ENCODE data around the gene DRC3.
"Not testable (repeated sequence)": the region's sequence is repeated elsewhere in the genome, so short reads cannot be mapped to it uniquely, and the experiment has no call there.

DRC3 gene

DNA sequence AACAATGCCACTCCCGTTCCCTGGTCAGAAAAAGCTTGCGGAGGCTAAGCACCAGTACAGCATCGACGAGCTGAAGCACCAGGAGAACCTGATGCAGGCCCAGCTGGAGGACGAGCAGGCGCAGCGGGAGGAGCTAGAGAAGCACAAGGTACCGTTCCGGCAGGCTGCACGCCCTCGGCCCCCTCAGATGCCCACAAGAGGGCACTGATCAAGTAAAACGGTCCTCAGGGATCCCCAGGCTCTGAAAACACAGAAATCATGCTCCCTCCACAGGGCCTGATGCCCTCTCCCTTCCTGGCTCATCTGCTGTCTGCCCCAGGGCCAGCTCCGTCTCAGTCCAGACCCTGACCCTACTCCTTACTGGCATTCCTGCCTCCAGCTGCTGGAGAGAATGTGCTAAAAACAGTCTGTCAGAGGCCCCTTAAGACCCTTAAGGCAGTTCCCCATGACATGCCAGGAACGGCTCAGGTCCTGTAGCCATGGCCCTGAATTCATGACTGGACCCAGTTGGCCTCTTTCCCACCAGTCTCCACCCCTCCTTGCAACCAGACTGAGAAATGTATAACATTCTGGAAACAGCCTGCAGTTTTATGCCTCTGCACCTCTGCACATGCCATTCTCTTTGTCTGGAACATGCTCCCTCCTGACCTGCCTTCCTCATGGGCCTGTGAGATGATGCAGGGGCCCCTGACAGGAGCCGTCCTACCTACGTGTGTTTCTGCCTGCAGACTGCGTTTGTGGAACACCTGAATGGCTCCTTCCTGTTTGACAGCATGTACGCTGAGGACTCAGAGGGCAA, 21.8 kb downstream of the DRC3 start:
- no peak for DNase-seq

DNA sequence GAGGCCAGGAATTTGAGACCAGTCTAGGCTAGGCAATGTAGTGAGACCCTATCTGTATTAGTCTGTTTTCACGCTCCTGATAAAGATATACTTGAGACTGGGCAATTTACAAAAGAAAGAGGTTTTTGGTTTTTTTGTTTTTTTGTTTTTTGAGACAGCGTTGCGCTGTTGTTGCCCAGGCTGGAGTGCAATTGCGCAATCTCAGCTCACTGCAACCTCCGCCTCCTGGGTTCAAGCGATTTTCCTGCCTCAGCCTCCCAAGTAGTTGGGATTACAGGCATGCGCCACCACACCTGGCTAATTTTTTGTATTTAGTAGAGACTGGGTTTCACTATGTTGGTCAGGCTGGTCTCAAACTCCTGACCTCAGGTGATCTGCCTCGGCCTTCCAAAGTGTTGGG, 23.2 kb downstream of the DRC3 start:
- DNase-seq, result not testable (repeated sequence)

DNA sequence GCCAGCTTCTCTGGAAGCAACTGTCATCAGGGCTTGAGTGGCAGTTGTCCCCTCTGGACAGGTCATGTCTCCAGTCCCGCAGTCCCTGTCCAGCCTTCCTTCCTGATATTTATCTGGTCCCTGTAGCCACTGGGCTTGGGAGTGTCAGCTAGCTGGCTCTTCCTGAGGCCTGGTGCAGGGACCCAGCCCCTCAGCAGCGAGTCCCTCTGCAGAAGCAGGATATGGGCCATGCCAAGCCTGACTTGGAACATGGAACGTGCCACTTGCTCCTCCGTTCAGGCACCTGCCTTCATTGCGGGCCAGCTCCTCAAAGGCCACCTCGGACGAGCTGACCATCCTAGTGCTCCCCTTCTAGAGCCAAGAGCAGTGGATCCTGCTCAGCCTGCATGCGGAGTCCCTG, 26.3 kb downstream of the DRC3 start:
- no peak for DNase-seq

DNA sequence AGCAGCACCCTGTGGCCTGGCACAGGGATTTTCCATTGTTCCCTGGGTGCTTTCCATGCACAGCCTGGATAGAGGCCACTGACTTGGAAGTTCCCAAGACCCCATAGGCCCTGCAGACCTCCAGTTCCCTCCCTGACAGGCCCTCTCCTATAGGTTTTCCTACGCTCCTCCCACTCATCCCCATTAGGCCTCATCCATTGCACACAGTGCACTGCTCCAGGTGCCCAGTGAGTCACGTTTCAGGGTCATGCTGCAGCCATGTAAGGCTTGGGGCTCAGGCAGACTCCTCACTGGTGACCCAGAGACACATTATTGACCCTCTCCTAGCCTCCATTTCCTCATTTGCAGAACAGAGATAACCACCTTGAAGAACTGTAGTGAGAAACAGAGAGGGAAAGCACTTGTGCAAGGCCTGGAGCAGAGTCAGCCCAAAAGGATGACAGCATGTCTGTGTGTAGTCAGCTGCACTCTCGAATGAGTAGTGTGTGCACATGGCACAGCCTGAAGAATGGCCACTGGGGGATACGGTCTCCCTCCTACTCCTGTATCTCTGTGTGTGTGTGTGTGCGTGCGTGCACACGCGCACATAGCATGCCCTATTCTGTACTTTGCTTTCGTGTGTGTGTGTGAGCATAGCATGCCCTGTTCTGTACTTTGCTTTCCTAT, 26.8 kb downstream of the DRC3 start:
- no peak for DNase-seq

DNA sequence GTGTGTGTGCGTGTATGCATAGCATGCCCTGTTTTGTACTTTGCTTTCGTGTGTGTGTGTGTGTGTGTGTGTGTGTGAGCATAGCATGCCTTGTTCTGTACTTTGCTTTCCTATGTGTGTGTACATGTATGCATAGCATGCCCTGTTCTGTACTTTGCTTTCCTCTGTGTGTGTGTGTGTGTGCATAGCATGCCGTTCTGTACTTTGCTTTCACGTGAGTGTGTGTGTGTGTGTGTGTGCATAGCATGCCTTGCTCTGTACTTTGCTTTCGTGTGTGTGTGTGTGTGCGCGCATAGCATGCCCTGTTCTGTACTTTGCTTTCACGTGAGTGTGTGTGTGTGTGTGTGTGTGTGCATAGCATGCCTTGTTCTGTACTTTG, 27.4 kb downstream of the DRC3 start:
- DNase-seq, result no peak

DNA sequence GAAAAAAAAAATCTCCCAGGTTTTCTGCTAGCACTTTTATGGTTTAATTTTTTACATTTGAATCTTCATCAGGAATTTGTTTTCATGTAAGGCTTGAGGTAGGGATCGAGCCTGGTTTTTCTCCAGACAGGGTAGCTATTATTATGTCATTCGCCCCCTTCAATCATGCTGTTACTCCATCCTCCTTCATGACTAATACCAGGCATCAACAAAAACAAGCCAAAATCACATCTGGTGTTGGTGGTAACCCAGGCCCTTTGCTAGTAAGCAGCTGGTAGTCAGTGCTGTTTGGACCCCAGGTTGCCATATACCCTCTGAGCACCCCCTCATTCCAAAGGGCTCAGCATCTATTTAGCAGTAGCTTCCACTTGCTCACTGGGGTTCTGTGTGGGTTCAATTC, 29.5 kb downstream of the DRC3 start:
- DNase-seq, result no peak

DNA sequence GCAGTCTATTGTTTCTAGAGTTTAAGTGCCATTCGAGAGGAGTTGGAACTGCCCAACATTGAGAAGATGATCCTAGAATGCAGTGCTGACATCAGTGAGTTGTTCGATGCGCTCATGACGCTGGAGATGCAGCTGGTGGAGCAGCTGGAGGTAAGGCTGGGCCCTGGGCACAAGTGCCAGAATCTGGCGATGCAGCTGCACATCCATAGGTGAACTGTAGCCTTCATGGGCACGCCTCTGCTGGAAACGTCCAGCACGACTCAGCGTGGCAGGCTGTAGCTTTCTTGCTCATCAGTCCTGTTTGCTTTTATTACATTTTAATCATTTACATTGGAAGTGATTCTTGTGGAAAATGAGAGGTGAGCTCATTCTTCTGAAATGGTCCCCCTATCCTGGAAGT, 31.7 kb downstream of the DRC3 start:
- DNase-seq, result no peak

DNA sequence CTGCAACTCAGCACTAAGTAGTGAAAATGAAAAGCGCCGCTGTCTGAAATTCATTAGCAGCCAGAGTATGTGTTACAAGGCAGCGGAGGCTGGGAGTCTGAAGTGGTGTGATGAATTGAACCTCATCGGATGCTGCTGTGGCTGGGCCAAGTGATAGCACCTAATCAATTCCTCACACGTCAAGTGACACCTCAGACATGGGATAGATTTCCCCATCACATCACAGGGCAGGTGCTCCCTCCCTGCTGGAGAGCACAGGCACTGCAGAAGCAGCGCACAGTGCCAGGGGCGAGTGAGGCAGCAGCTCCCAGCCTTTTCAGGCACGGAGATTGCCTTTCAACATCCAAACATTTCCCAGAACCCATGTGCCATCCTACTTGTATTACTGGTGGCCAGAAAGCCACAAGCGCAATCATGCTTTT, 32.2 kb downstream of the DRC3 start:
- DNase-seq, result no peak

DNA sequence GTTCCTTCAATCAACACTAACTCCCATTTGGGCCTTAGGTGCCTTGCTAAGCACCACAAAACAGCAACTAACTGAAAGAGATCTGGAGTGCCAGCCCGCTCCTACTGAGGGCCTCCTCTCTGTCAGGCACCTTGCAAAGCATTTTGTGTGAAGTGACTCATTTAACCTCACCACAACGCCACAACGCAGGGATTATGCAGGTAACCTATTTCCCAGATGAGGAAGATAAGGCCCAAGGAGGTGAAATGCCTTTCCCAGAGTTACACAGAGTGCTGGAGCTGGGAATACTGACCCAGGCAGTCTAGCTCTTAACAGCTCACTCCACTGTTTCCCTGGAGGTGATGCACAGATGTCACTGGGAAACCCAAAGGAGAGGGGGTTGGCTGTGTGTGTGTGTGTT, 32.8 kb downstream of the DRC3 start:
- no peak for DNase-seq

DNA sequence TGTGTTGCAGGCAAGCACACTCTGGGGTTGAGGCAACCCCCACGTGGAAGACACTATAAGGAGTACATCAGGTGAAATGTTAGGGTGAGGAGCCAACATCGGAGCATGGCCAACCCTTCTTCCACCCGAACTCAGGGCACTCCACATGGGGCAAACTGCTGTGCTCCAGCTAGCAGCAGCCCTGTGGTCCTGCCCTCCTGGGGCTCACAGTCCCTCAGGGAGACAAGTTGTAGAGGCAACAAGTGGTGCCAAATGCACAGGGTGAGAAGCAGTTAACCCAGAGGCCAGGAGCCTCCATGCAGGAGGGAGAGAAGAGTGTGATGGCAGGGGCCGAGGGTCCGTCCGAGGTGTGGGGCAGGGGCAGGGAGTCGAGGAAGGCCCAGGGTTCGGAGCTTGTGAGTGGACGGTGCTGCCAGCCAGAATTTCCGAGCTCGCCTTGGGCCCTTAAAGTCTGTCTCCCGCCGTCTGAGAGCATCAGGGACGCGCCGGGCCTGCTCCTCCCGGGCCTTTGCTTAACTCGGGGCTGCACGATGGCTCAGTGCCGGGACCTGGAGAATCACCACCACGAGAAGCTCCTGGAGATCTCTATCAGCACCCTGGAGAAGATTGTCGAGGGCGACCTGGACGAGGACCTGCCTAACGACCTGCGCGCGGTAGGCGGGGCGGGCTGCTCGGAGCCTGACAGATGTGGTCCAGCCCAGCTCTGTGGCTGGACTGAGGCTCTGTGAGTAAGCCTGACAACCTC, 34.0 kb downstream of the DRC3 start:
- DNase-seq, result no peak

DNA sequence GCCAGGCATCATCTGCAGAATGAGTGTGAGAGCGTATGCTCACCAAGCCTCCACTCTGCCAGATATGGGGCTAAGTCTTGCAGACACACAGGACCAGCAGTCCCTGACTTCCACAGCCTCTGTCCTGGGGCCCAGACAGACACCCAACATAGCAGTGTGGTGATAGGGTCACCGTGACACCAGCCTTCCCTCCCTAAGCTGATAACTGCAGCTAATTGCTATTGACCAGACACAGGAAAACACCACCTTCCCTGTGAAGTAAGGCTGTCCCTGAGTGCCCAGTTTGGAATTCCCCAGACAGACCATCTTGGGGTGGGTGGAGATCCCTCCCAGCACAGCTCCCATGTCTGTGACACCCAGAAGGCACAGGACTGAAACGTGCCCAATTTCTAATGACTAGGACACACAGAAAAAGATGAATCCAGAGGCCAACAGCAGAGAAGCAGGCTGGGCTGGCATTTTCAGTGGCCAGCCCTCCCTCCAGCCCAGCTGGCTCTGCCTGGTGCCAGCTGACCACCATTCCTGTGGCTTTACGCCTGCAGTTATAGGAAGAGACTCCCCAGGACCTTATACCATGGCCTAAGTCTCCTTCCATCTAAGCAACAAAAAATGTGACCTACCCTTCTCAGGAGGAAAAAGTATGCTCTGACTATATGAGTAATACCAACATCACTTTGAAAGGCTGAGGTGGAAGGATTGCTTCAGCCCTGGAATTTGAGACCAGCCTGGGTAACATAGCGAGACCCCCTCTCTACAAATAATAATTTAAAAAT, 36.0 kb downstream of the DRC3 start:
- no peak for DNase-seq

DNA sequence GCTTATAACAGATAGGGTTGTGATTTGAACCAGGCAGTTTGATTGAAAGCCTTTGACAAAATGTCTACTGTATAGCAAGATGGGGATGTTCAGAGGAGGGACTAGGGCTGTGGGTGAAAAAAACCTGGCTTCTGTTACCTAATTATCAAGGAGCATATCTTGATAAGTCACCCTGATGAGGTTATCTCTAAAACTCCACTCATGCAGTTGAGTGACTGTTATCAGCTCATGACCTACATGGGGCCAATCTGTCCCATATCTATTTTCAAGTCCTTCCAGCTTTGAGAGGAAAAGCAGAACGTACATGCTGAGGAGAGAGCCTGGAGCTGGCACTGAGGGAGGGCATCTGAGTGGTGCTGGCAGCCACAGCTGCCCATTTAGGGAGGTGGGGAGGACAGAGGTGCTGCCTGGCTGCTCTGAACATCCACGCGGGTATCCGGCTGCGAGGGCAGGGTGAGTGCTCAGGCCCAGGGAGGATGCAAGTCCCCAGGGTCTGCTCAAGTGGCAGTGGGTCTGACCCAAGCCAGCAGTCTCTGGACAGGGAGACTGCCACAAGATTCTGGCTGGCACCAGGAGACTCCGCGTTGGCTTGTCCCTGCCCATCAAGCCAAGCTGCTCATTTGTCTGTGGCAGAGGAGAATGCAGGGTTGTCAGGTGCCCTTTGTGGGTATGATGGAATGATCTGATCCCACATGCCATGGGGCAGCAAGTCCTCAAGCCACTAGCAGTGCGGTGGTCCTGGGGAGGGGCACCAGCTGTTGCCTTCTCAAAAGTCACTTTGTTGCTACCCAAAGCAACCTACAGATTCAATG, 37.2 kb downstream of the DRC3 start:
- no peak for DNase-seq

DNA sequence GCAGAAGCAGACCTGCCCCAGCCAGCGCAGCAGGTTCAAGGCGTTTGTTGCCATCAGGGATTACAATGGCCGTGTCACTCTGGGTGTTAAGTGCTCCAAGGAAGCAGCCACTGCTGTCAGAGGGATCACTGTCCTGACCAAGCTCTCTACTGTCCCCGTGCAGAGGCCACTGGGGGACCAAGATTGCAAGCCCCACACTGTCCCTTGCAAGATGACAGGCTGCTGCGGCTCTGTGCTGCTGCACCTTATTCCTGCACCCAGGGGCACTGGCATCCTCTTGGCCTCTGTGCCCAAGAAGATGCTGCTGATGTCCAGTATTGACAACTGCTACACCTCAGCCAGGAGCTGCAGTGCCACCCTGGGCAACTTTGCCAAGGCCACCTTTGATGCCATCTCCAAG, 38.6 kb downstream of the DRC3 start:
- no peak for DNase-seq

DNA sequence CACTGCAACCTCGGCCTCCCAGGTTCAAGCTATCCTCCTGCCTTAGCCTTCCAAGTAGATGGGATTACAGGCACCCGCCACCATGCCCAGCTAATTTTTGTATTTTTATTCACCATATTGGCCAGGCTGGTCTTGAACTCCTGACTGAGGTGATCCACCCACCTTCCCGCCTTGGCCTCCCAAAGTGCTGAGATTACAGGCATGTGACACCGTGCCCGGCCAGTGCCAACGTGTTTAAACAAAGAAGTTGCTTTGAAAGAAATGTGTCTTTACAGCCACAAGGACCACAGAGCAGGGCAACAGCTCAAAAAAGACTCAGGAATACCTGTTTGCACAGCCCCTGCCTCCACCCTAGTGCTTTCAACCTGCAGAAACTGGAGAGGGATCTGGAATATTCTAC, 41.3 kb downstream of the DRC3 start:
- DNase-seq, result no peak

DNA sequence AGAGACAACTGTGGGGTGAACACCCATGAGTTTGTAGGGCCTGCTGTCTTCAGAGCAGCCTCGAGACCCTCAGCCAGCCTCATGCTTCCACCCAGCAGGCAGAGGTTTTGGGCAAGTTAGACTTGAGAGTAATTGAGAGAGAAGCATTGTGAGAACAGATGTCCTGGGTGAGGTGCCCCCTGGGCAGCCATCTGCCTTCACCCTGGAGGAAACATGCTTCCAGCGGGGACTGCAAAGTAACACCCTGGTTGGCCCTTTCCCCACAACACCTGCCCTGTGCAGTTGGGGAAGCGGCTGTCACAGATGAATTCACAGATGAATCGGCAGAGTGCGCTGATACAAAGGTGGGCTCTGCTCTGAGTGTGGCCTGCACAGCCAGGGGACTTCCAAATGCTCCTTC, 42.9 kb downstream of the DRC3 start:
- no peak for DNase-seq

DNA sequence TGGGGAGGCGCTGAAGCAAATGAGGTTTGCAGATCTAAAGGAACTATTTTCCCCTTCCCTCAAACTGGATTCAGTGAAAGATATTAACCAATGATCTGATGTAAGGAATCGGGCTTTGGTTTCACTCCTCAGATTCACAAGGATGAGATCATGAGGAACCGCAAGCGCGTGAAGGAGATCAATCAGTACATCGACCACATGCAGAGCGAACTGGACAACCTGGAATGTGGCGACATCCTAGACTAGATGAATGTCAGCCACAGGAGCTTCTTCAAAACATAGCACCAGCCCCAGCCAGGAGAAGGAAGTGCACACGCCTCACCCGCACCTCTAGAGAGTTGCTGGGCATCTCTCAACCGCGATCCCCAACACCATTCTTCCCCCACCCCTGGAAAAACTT, 43.8 kb downstream of the DRC3 start:
- no peak for DNase-seq

DNA sequence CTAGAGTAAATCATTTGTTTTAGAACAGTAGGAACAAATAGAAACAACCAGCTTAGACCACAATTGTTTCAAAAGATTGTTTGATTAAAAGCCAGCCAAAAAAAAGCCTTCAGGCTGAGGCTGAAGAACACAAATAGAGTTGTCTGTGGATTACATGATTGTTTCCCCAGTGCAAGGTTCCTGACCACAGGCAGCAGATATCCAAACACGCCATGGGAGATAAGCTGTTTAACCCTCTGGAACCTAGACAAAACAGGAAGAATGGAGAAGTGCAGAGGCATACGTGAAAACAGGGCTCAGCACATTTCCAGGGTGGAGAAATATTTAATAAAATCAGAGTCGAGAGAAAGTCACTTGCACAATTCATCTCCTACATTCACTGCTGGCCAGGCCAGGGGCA, 45.3 kb downstream of the DRC3 start:
- no peak for DNase-seq

DNA sequence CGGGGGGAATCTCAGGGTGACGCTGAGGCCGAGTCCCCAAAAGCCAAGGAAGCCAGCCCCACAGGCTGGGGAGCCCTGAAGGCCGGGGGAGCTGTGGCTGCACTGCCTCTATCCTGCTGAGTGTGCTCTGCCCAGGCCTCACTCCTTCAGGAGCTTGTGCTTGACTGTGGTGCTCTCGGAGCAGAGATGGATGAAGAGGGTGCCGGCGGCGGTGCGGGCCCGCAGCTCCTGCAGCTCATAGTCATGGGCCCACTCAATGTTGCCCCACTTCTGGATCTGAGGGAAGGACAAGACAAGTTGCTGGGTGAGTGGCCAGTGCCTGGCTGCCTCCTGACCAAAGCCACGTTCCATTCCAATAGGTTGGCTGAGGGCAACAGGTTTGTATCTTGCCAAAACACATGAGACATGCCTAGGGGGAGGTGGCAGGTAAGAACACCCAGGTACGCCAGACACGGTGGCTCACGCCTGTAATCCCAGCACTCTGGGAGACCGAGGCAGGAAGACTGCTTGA, 45.8 kb downstream of the DRC3 start:
- no peak for DNase-seq

DNA sequence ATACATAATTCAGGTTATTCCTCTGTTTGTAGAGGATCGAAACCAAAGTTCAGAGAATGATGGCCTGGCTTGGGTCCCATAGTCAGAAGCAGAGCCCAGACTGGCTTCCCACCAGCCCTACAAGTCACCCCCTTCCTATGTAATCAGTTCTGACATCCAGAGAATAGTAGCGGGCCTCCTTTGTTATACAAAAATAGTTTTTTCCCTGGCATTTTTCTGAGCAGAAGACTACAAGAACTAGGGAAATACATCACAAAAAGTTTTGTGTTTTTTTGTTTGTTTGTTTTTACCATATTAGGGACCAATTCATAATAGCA, 47.1 kb downstream of the DRC3 start:
- DNase-seq, result no peak

DNA sequence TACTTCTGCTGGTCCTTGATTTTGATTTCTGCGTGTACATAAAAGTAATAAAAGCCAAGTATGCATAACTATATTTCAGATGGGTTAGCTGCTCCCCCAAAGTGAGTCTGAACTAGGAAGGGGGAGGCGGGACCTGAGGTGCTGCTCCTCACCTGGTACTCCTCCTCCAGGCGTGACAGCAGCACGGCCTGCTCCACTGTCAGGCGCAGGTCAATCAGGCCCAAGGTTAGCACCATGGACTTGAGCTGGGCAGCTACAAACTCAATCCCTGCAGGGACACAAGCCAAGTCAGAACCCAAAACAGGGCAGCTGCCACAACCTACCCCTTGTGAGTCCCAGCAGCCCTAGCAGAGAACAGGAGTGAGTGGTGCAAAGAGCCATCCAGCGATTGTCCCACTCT, 48.3 kb downstream of the DRC3 start:
- no peak for DNase-seq

DNA sequence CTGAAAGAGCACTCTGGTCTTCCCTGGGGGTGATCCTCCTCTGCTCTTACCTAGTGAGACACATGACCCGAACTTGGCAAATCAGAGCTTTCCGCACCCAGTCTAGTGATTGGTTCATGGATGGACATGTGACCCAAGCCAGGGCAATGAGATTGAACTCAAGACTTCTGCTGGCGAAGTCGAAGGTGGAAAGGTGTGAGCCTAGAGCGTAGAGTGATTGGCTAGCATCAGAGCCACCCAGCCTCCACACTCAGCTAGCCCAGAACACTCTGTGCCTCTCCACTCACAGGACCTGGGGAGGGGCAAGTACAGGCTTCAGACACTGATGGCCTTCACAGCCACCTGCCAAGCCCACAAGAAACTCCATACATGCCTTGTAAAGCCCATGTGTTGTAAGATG, 48.7 kb downstream of the DRC3 start:
- no peak for DNase-seq

DNA sequence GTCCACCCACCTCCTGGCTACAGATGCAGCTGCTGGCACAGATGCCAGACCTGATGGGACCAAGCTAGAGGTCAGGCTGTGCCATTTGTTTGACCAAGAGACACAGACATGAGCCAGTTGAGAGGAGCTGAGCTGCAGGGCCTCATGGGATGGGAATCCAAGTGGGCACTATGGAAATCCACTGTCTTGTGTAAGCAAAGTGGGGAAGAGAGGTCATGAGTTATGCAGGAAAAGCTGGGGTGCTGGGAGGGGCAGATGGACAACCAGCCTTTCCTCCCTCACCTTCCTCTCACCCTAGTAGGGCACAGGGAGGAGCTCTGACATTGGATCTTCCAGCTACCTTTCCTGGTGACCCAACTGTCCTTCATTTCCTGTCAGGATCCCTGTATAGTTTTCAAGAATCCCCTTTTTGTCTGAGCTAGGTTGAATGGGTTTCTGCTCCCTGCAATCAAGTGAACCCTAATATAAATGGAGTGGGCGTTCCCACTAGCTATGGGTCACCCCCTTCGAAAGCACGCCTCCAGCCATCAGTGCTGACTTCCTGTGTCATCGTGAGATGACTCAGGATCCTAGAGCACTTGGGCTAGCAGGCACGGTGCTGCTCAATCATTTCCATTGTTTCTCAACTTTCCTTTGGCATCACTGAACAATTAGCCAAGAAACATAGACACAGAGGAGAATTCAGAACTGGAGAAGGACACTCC, 52.7 kb downstream of the DRC3 start:
- peak; percentile 23 for DNase-seq
